Keratinocyte (primary cell): ENCODE data around the gene DLG2. TPM values are rescaled to one million over a fixed set of nuclear protein-coding genes. Genes with fewer than 3 reads are reported as not detected.

Source experiments
- DNase-seq: peaks from one replicate; pipeline ENCODE4 v3.0.0-alpha.2; 2011; ENCODE audit warnings: low read depth, missing footprints, low spot score
- FAIRE-seq: peaks from 2 replicates; lab custom pipeline; 2011; peaks lifted over from hg19 to GRCh38; lab: Jason Lieb, UNC
- H2AFZ ChIP-seq: 2 replicates; pipeline ENCODE4 v1.6.0; 2012; ENCODE audit warnings: low read length, control low read depth, inconsistent platforms; ENCODE audit not compliant: control insufficient read depth
- H3K27ac ChIP-seq: 2 replicates; pipeline ENCODE4 v1.5.1; 2011; ENCODE audit warnings: low read length; ENCODE audit not compliant: control insufficient read depth, insufficient read depth
- H3K27me3 ChIP-seq: 3 replicates; pipeline ENCODE4 v1.6.0; 2011; ENCODE audit warnings: low read length; ENCODE audit not compliant: control insufficient read depth, insufficient read depth; ENCODE audit errors: extremely low read depth
- H3K36me3 ChIP-seq, 2 experiments: 2 replicates in 1 of 2; 3 replicates in 1 of 2; pipeline ENCODE4 v1.5.1; 2011; ENCODE audit warnings: low read length in 2 of 2, mild to moderate bottlenecking in 1 of 2; ENCODE audit not compliant: control insufficient read depth in 2 of 2, insufficient read depth in 2 of 2; ENCODE audit errors: extremely low read depth in 1 of 2
- H3K4me1 ChIP-seq: 3 replicates; pipeline ENCODE4 v1.5.1; 2011; ENCODE audit warnings: low read length; ENCODE audit not compliant: control insufficient read depth, insufficient read depth; ENCODE audit errors: extremely low read depth
- H3K4me2 ChIP-seq: 3 replicates; pipeline ENCODE4 v1.6.0; 2011; ENCODE audit warnings: low read depth, low read length; ENCODE audit not compliant: control insufficient read depth, insufficient read depth; ENCODE audit errors: extremely low read depth
- H3K4me3 ChIP-seq, 3 experiments: fragments of 200-600 bp in 1 of 3; sonication (generic) in 1 of 3; 2 replicates in 2 of 3; 3 replicates in 1 of 3; pipeline ENCODE4 v1.5.1; 2011 to 2016; ENCODE audit warnings: low read length in 3 of 3, mild to moderate bottlenecking in 3 of 3, control low read depth in 2 of 3, inconsistent platforms in 1 of 3, low read depth in 1 of 3, mixed read lengths in 1 of 3, mixed run types in 1 of 3, moderate library complexity in 1 of 3; ENCODE audit not compliant: control insufficient read depth in 2 of 3, insufficient read depth in 2 of 3; ENCODE audit errors: extremely low read depth in 1 of 3
- H3K79me2 ChIP-seq: 2 replicates; pipeline ENCODE4 v1.6.0; 2012; ENCODE audit warnings: low read length; ENCODE audit not compliant: control insufficient read depth, insufficient read depth
- H3K9ac ChIP-seq: 3 replicates; pipeline ENCODE4 v1.6.0; 2011; ENCODE audit warnings: low read length; ENCODE audit not compliant: control insufficient read depth, insufficient read depth; ENCODE audit errors: extremely low read depth
- H3K9me1 ChIP-seq: 3 replicates; pipeline ENCODE4 v1.6.0; 2011; ENCODE audit warnings: low read length; ENCODE audit not compliant: control insufficient read depth, insufficient read depth; ENCODE audit errors: extremely low read depth
- H3K9me3 ChIP-seq: 2 replicates; pipeline ENCODE4 v1.5.1; 2012; ENCODE audit warnings: low read depth, low read length; ENCODE audit not compliant: control insufficient read depth
- H4K20me1 ChIP-seq: 3 replicates; pipeline ENCODE4 v1.6.0; 2011; ENCODE audit warnings: low read length; ENCODE audit not compliant: control insufficient read depth, insufficient read depth; ENCODE audit errors: extremely low read depth
- CTCF ChIP-seq, 3 experiments: IDR thresholded peaks in 1 of 3; conservative IDR thresholded peaks in 1 of 3; optimal IDR thresholded peaks in 1 of 3; 2 replicates in 2 of 3; 3 replicates in 1 of 3; pipeline versions ENCODE3 to v1.5.1; 2011; ENCODE audit warnings: low read length in 3 of 3, mild to moderate bottlenecking in 3 of 3, moderate library complexity in 2 of 3, control low read depth in 1 of 3, inconsistent platforms in 1 of 3; ENCODE audit not compliant: insufficient read depth in 2 of 3; ENCODE audit errors: extremely low read depth in 1 of 3
- EZH2 ChIP-seq: IDR thresholded peaks from one replicate; pipeline ENCODE4 v1.6.1; 2012; ENCODE audit warnings: inconsistent platforms, mild to moderate bottlenecking, low read length, moderate library complexity
- dilution Hi-C: fragments of 300-500 bp; cut with MboI; formaldehyde crosslinking; loops from one replicate; pipeline ENCODE4 v1.7.0; 2020; ENCODE audit warnings: low sequenced_read_pairs; ENCODE audit not compliant: extremely low pct_ligation_motif_present
- polyA plus RNA-seq, 5 experiments: library from polyadenylated mRNA; depleted of rRNA in 3 of 5; stranded (reverse) in 3 of 5; stranded (forward) in 1 of 5; unstranded in 1 of 5; fragments of >200 nt; gene quantifications; 1 replicate in 1 of 5; 2 replicates in 3 of 5; 3 replicates in 1 of 5; pipeline versions ENCODE4 v1.2.1 to v1.2.3, GENCODE V29; 2011 to 2012; ENCODE audit warnings: missing spikeins in 2 of 5, low read depth in 1 of 5, low replicate concordance in 1 of 5

Gene DLG2
- polyA plus RNA-seq, 1 donor (not counting 4 experiments of a cell fraction or from before 2014, with no cell fraction given): 0.55 TPM

- Histone ChIP-seq H3K9ac (no peak overlapping the region), H3K79me2 (no peaks in the 10 kb centered on the region), H3K9me1 (no peaks in the 10 kb centered on the region), H3K27ac (no peak overlapping the region), H3K9me3 (no peaks in the 10 kb centered on the region), H3K4me2 (no peak overlapping the region), H3K27me3 (no peaks in the 10 kb centered on the region), H3K36me3 (no peaks in the 10 kb centered on the region), H2AFZ (no peak overlapping the region), H3K4me3 (no peak overlapping the region), H4K20me1 (no peaks in the 10 kb centered on the region), H3K4me1 (no peaks in the 10 kb centered on the region)
- dilution Hi-C loops: no loop called here
- FAIRE-seq: no peak
- no peak for TF ChIP-seq EZH2
- TF ChIP-seq CTCF (optimal IDR thresholded peaks at IDR 0.05 in 1 of 3, IDR thresholded peaks at IDR 0.05 in 1 of 3, conservative IDR thresholded peaks at IDR 0.05 in 1 of 3; ENCODE audit: extremely low read depth in 1 of 3, insufficient read depth in 2 of 3, low read length in 3 of 3): no peak
- no peak for DNase-seq
Measured at GRCh38 chr11:85572056-85572455, 55.1 kb downstream of the DLG2 start.

GRCh38 chr11:85569525-85569924 lies 57.6 kb downstream of the DLG2 start:
- no peaks in the 10 kb centered on the region for H4K20me1 ChIP-seq
- DNase-seq (no peak), FAIRE-seq (no peak)
- H3K9me3 ChIP-seq: no peaks in the 10 kb centered on the region
- no peaks in the 10 kb centered on the region for H3K27me3 ChIP-seq
- H3K4me3 ChIP-seq: no peak overlapping the region
- H3K4me2 ChIP-seq: no peak overlapping the region
- no peak overlapping the region for H3K27ac ChIP-seq
- no peaks in the 10 kb centered on the region for H3K79me2 ChIP-seq
- dilution Hi-C loops: no loop called here
- TF ChIP-seq EZH2: no peak
- TF ChIP-seq CTCF (optimal IDR thresholded peaks at IDR 0.05 in 1 of 3, IDR thresholded peaks at IDR 0.05 in 1 of 3, conservative IDR thresholded peaks at IDR 0.05 in 1 of 3; ENCODE audit: extremely low read depth in 1 of 3, insufficient read depth in 2 of 3, low read length in 3 of 3): no peak
- no peaks in the 10 kb centered on the region for H3K4me1 ChIP-seq
- H3K36me3 ChIP-seq: no peaks in the 10 kb centered on the region
- H2AFZ ChIP-seq: no peak overlapping the region
- no peak overlapping the region for H3K9ac ChIP-seq
- H3K9me1 ChIP-seq: no peaks in the 10 kb centered on the region
